HG02798 (cell line): ENCODE results near the gene RTL10.
A peak's percentile ranks its signal among the peaks of the same experiment; 100 is the strongest.

Experiments used
- ATAC-seq: cut with Tn5 transposase; IDR thresholded peaks from one replicate; pipeline ENCODE4 v1.9.1; 2021; ENCODE audit warnings: mild to moderate bottlenecking; ENCODE audit not compliant: unreplicated experiment, poor library complexity

Gene RTL10

DNA sequence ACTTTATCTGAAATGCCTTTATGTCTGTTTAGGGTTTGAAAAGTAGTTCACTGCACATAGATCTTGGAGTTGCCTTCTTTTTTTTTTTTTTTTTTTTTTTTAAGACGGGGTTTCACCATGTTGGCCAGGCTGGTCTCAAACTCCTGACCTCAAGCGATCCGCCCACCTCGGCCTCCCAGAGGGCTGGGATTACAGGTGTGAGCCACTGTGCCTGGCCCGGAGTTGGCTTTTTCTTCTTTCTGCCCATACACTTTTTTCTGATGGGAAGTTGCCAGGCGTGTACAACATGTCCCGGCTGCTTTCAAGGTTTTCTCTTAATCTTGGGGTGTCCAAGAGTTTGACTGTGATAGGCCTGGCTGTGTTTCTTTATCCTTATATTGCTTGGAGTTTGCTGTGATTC is 12.9 kb upstream of the RTL10 start:
- ATAC-seq = no peak

DNA sequence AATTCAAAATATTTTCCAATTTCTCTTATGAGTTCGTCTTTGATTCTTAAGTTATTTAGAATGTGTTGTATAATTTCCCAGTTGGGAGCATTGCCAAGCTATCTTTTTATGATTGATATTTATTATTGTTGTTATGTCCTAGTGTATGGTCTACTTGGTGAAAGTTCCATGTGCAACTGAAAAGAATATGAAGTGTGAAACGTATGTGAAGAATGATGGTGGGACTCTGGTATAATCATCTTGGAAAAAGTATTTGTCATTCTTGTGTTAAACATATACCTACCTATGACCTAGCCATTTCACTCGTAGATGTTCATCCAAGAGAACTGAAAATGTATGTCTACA is 12.0 kb upstream of the RTL10 start:
- no peak for ATAC-seq

DNA sequence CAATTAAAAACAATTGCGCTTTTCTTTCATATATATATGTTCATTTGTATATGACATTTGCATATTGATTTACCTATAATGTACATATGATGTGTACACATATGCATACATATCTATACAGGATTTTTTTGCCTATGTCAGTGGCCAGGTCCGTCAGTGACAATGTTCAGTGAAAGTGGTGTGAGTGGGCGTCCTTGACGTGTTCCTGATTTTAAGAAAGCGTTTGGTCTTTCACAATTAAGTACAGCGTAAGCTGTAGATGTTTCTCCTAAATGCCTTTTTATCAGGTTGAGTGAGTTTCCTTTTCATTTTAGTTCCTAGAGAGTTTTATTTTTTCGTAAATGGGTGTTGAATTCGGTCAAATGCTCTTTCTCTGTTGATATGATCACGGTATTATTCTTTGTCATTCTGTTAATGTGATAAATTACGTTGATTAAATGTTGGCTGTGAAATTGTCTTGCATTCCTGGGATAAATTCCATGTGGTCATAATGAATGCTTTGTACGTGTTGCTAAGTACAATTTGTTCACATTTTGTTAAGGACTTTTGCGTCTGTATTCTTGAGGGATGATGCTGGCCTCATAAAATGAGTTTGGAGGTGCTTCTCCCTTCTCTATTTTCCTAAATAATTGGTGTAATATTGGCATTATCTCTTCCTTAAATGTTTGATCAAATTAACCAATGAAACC is 10.6 kb upstream of the RTL10 start:
- no peak for ATAC-seq

DNA sequence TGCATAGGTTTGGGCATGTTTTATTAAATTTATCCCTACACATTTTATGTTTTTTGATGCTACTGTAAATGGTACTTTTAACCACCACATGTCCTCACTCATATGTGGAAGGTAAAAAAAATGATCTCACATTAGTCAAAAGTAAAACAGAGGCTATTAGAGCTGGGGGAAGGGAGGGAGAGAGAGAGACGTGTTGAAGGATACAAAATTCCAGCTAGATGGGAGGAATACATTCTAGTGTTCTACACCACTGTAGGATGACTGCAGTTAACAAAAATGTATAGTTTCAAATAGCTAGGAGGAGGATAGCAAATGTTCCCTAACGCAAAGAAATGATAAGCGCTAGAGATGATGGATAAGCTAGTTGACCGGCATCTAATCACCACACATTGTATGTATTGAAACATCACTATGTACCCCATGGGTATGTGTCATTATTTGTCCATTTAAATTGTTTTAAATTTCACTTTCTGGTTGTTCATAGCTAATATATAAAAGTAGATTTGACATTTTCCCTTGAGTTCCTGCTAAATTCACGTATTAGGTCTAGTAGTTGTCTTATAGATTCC is 9.9 kb upstream of the RTL10 start:
- no peak for ATAC-seq

DNA sequence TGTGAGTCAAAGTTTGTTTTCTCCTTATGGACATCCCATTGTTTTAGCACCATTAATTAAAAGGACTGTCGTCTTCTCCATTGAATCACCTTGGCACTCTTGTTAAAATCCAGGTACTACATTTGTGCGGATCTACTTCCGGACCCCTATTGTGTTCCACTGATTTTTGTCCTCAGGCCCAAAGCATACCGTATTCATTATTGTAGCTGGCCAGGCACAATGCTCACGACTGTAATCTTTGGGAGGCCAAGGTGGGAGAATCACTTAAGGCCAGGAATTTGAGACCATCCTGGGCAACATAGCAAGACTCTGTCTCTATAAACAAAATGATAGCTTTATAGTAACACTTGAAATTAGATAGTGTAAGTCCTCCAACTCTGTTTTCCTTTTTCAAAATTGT is 8.9 kb upstream of the RTL10 start:
- ATAC-seq = no peak

DNA sequence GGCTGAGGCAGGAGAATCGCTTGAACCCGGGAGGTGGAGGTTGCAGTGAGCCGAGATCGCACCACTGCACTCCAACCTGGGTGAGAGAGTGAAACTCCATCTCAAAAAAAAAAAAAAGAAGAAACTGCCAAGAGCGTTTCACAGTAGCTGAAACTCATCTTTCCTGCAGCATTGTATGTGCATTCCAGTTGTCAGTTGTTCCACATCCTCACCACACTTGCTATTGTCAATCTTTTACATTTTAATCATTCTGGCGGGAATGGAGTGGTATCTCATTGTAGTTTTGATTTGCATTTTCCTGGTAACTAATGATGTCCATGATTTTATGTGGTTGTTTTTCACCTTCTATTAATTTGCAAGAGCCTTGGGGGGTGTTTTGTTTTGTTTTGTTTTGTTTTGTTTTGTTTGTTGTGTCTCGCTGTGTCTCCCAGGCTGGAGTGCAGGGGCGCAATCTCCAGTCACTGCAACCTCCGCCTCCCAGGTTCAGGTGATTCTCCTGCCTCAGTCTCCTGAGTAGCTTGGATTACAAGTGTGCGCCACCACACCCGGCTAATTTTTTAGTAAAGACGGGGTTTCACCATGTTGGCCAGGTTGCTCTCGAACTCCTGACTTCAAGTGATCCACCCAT is 8.1 kb upstream of the RTL10 start:
- ATAC-seq = no peak

DNA sequence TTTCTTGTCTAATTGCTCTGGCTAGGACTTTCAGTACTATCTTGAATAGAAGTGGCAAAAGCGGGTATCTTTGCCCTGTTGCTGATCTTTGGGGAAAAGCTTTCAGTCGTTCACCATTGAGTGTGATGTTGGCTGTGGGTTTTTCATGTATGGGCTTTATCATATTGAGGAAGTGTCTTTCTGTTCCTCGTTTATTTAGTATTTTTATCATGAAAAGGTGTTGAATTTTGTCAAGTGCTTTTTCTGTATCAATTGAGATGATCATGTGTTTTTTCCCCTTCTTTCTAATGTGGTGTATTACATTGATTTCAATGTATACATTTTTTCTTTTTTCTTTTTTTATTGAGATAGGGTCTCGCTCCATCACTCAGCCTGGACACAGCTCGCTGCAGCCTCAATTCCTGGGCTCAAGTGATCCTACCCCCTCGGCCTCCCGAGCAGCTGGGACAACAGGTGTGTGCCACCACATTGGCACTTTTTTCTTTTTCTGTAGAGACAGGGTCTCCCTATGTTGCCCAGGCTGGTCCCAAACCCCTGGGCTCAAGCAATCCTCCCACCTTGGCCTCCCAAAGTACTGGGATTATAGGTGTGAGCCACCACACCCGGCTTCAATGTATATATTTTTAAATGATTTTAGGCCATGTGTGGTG is 5.3 kb upstream of the RTL10 start:
- no peak for ATAC-seq

DNA sequence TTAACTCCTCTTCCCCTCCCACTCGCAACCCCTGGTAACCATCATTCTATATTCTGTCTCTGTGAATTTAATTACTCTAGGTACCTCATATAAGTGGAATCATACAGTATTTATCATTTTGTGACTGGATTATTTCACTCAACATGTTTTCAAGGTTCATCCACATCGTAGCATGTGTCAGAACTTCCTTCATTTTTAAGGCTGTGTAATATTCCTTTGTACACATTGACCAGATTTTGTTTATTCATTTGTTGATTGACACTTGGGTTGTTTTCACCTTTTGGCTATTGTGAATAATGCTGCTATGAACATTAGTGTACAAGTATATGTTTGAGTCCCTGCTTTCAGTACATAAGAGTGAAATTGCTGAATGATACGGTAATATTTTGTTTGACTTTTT is 2.7 kb upstream of the RTL10 start:
- ATAC-seq = no peak

DNA sequence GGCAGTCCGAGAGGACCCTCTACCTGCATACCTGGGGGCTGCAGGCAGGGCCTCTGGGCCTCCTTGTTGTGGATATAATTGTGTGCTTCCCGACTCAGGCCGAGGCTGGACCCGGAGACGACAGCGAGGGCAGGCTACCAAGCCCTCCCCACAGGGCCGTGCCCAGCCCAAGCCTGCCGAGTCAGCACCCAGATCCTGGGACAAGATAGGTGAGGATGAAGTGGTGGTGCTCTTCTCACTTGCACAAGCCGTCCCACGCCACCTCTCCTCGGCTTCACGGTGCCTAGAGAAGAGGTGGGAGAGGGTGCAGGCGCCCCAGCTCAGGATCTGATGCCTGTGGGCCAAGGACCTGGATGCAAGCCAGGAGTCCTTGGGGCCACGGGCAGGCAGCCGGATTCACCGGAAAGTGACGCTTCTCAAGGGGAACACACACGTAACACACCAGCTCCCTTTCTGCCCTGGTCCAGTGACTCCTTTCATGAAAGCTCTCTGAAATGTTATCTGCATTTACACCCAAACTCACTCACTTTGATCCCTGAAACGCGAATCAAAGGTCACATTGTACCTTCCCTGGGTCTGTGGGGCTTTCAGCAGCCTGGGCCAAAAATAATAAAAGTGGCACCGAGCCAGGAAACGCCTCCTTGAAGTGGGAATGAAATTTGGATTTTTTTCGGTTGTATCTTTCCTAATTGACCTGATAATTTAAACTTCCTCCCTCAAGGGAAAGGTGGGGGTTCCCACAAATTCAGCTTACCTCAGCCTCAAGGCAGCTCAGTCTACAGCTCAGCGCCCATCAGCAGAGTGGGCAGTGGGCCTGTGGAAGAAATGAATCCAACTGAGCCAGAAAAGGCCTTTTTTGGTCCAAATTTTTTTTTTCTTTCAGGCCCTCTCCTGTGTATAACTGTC is 1.1 kb upstream of the RTL10 start:
- ATAC-seq = peak; percentile 4

DNA sequence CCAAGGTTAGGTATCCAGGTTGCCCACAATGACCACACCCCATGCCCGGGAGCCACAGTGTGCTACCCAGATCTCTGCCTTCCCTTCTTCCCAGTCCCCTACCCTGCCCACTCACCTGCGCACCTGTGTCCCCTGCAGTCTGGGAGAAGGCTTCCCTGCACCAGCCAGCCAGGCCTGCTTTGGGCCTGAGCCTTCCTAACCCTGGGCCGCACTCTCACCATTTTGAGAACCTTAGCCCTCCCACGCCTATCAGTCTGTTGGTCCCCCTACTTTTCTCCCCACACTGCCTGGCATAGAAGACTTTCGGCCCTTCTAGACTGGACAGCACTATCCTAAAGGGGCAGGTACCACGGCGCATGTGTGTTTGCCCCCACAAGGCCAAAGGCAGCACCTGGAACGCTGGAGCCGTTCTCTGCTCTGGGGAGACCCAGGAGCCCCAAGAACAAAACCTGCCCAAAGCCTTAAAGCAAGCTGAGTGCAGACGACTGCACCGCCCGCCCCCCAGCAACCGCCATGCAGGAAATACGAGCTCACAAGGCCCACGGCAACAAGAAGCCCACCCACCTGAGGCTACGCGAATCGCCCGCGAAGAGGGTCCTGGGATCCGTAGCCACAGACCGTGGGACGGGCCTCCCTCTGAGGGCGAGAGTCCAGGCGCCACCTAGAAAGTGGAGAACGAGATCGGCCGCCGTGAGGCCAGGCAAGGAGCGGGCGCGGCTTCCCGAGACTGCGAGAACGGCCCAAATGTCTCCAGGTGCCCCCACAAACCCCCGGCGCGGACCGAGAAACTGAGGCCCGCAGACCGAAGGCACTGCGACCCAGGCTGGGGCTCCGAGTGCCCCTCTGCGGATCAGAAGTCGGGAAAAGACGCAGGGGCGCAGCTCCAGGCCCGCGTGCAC is 546 bp downstream of the RTL10 start:
- no peak for ATAC-seq

DNA sequence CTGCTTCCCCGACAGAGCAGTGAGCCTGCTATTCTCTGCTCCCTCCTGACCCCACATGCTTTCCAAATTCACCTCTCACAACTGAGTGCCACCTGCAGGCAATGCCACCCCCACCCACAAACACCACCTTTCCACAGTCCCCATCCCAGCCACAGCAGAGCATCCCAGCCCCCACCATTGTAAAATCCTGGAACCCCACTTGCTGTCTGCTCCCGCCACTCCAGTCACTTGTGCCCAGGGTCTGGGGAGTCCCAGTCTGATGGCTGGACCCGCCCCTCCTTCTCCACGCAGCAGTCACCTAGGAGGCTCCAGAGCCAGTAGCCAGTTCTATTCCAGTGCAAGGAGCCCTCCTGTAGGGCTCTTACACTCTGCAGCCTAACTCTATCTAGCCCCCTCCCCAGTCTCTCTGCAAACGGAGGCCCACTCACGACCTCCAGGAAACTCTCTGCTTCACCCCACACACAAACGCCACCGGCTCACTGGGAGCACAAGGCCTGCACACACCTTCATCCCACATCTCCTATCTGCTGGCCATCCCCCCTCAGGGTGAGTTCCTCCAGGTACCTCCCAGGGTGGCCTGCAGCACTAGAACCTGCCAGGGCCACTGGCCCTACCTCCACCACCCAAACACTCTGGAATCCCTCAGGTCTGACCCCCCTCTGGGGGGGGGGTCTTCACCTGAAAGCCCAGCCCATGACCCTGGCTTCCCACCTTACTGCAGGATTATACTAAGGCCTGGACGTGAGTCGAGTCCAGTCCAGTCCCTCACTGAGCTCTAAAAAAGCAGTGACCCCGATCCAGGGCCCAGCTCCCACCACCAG is 1.4 kb downstream of the RTL10 start:
- ATAC-seq = no peak

DNA sequence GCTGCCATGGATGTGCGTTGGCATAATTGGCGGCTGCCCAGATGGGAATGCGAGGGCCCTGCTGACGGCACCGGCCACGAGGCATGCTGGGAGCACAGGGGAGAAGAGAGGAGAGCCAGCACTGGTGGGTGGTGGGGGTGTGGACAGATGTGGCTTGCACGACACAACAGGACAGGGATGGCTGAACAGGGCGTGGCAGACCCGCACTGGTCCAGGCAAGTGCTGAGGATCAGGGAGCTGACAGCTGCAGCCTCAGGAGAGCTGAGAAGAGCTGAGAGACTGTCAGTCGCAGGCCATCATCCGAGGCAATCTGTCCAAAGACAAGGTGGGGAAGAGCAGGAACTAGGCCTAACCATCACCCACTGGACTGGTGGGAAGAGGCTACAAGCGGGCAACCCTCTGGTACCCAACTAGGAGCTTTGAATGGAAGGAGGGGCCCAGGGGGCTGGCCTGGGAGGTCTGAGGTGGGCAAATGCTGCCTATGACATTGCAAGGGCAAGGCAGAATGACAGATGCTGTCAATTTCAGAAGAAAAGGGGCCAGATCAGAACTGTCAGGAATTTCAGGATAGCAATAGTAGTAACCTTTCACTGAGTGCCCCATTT is 2.4 kb downstream of the RTL10 start:
- no peak for ATAC-seq

DNA sequence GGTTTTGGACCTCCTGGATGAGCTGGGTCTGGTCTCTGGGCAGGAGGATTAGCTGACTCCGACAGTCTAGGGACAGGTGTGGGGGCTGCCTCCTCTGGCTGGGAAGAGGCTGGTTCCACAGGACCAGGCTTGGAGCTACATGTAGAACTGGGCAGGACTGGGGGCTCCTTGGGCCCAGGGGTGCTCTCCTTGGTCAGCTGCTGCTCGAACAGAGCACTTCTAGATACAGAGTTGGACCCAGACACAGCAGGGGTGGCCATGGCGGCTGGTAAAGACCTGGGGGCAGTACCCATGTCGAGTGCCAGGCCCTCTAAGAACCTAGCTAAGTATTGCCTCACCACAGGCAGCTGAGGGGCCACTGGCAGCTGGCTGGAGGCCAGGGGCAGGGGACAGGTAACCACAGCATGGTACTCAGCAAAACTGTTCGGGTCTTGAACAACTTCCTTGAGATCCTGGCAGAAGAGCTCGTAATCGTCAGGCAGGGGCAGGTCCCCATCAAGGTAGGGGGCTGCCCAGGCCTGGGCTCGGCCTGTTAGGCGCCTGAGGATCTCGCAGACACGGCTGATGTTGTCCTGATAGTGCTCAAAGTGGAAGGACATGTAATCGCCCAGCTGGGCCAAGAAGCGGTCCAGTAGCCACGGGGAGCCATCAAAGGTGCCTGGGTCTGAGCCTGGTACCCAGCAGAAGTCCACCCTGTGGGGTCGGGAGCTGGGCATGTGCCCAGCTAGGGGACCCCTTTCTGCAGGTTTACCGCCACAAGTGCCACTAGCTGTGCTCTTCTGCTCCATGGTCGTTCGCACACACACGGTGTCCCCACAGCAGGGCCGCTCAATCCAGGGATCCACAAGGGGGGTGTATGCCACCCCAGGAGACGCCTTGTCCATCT is 3.1 kb downstream of the RTL10 start:
- no peak for ATAC-seq

DNA sequence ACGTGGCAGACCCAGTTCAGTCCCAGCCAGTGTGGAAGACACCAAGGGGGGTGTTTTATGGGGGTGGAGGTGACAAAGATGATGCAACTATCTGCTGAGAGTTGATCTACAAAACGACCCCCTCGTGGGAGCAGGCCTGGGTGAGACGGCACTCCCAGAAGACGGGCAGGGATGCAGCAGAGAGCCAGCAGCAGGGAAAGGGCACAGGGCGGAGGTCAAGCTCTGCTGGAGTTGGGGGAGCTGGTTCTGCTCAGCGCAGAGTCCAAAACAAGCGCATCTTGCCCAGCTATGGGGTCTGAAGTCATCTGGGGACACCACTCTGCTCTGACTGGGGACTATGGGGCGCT is 3.9 kb downstream of the RTL10 start:
- no peak for ATAC-seq

DNA sequence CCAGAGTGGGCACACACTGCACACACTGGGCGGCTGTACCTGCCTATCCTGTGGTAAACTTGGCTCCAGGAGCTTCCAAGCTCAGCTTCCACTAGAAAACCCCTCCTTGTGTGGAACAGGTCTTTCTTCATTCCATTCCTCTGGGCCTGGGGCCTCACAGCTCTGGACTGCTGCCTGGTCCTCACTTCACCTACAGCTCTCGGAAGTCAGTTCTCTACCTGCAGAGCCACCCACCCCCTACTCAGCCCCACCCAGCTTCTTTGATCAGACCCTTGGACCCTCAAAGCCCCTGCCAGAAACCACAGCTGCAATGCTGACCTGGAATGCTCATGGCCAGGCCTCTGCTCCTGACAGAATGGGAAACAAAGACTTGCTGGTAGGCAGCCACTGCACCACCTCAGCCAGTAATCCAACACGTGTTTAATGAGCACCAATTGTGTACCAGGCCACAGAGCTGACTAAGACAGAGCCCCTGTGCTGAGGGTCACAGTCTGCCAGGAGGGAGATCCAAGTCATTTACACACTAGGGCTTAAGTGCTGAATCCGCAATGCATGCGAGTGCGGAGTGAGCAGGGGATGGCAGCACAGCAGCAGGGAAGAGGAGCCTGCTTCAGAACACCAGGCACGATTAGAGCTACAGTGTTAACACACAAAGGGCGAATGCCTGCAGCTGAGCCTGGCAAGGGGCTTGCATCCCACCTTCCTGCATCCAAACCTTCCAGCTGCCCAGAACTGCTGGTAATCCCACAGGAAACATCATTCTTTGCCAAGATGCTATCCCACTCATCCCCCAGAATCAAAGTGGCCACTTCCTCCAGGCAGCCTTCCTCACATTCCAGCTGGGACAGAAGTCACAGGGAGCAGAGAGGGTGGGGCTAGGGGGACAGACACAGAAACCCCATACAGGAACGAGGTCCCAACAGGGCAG is 4.6 kb downstream of the RTL10 start:
- ATAC-seq = no peak
